ENCODE results near the gene CHRM1. TPM values are rescaled to one million over a fixed set of nuclear protein-coding genes. Genes with fewer than 3 reads are reported as not detected.

The CHRM1 gene
- polyA plus RNA-seq, 3 donors, result not detected

- H3K4me3 Mint-ChIP-seq, result no peak overlapping the region
- intact Hi-C loops (cut with micrococcal nuclease), result no loop called here
- 100% methylated on average over 3 of the region's 7 CpGs for WGBS (ENCODE audit: insufficient coverage)
Observed at GRCh38 chr11:62874851-62875250, 46.3 kb downstream of the CHRM1 start.

DNA sequence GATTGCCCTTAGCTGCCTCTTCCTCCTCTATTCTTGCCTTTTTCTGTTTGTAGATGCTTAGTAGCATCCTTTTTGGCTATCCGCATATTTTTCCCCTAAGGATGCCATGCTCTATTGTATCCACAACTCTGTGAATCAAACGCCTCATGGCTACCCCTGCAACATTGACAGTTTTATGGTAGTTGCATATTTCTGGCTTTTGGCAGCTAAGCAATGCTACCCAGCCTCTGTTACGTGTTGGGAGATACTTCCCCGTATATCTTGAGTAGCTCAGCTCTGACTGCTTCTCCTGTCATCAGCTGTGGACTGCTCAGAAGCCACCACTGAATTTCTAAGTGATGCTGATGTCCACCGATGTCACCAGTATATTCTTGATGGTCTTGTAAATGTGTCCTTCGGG is 55.5 kb downstream of the CHRM1 start:
- H3K4me3 Mint-ChIP-seq, result no peak overlapping the region
- no peaks in the 10 kb centered on the region for H3K9me3 ChIP-seq (replicated peaks in 1 of 2; ENCODE audit: control insufficient read depth in 1 of 2, insufficient read depth in 1 of 2, low read length in 2 of 2)
- WGBS (ENCODE audit: insufficient coverage), result no CpG with 5 or more reads among the region's 6 CpGs
- no peaks in the 10 kb centered on the region for H3K4me1 ChIP-seq (ENCODE audit: control insufficient read depth in 1 of 2, insufficient read depth in 2 of 2, low read length in 2 of 2)
- no peaks in the 10 kb centered on the region for H3K27me3 Mint-ChIP-seq (ENCODE audit: low read depth in 3 of 3)
- H3K36me3 ChIP-seq (replicated peaks in 1 of 2; ENCODE audit: control insufficient read depth in 1 of 2, insufficient read depth in 2 of 2, low read length in 2 of 2), result no peaks in the 10 kb centered on the region
- DNase-seq, result no peak
- H3K79me2 ChIP-seq (ENCODE audit: insufficient read depth, low read length), result peaks cover 11% of the 10 kb centered on the region
- TF ChIP-seq, protein P1, sequence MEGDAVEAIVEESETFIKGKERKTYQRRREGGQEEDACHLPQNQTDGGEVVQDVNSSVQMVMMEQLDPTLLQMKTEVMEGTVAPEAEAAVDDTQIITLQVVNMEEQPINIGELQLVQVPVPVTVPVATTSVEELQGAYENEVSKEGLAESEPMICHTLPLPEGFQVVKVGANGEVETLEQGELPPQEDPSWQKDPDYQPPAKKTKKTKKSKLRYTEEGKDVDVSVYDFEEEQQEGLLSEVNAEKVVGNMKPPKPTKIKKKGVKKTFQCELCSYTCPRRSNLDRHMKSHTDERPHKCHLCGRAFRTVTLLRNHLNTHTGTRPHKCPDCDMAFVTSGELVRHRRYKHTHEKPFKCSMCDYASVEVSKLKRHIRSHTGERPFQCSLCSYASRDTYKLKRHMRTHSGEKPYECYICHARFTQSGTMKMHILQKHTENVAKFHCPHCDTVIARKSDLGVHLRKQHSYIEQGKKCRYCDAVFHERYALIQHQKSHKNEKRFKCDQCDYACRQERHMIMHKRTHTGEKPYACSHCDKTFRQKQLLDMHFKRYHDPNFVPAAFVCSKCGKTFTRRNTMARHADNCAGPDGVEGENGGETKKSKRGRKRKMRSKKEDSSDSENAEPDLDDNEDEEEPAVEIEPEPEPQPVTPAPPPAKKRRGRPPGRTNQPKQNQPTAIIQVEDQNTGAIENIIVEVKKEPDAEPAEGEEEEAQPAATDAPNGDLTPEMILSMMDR (IDR thresholded peaks at IDR 0.05), result no peak
- no peak overlapping the region for H2AFZ ChIP-seq (ENCODE audit: insufficient read depth, low read depth, low read length, poor library complexity, severe bottlenecking)
- H3K9me3 Mint-ChIP-seq, result no peaks in the 10 kb centered on the region
- H4K20me1 ChIP-seq (ENCODE audit: insufficient read depth, low read length), result no peaks in the 10 kb centered on the region
- no peak overlapping the region for H3K27ac Mint-ChIP-seq
- no peak overlapping the region for H3K9ac ChIP-seq (ENCODE audit: insufficient read depth, low read length, poor library complexity, severe bottlenecking)
- no peak overlapping the region for H3K27ac ChIP-seq (ENCODE audit: low read depth in 1 of 2, low read length in 2 of 2)
- H3K4me1 Mint-ChIP-seq, result peaks cover 6% of the 10 kb centered on the region
- no peak overlapping the region for H3K4me3 ChIP-seq (replicated peaks in 1 of 3; ENCODE audit: low read depth in 2 of 3, low read length in 3 of 3)
- peaks cover 2% of the 10 kb centered on the region in 2 donors for H3K36me3 Mint-ChIP-seq
- no peak overlapping the region for H3K4me2 ChIP-seq (replicated peaks; ENCODE audit: extremely low read depth, low read length, poor library complexity, severe bottlenecking)
- intact Hi-C loops (cut with micrococcal nuclease), result loop anchor here in 1 of 2 donors (10.0 kb wide), 1 partner anchor 271 kb away; the partner anchor contains the start of gene TUT1
- no peaks in the 10 kb centered on the region for H3K27me3 ChIP-seq (ENCODE audit: control insufficient read depth in 2 of 2, insufficient read depth in 2 of 2, low read length in 2 of 2)

More at GRCh38 chr11:62874851-62875250, 46.3 kb downstream of the CHRM1 start:
- TF ChIP-seq, protein P1 (IDR thresholded peaks at IDR 0.05), result no peak
- Histone ChIP-seq H3K9ac (ENCODE audit: insufficient read depth, low read length, poor library complexity, severe bottlenecking) (no peak overlapping the region), H2AFZ (ENCODE audit: insufficient read depth, low read depth, low read length, poor library complexity, severe bottlenecking) (no peak overlapping the region), H3K4me2 (replicated peaks; ENCODE audit: extremely low read depth, low read length, poor library complexity, severe bottlenecking) (no peak overlapping the region), H4K20me1 (ENCODE audit: insufficient read depth, low read length) (no peaks in the 10 kb centered on the region), H3K9me3 (replicated peaks in 1 of 2; ENCODE audit: control insufficient read depth in 1 of 2, insufficient read depth in 1 of 2, low read length in 2 of 2) (no peaks in the 10 kb centered on the region), H3K4me3 (replicated peaks in 1 of 3; ENCODE audit: low read depth in 2 of 3, low read length in 3 of 3) (no peak overlapping the region), H3K36me3 (replicated peaks in 1 of 2; ENCODE audit: control insufficient read depth in 1 of 2, insufficient read depth in 2 of 2, low read length in 2 of 2) (no peaks in the 10 kb centered on the region), H3K79me2 (ENCODE audit: insufficient read depth, low read length) (peaks cover 7% of the 10 kb centered on the region), H3K27ac (ENCODE audit: low read depth in 1 of 2, low read length in 2 of 2) (no peak overlapping the region), H3K27me3 (ENCODE audit: control insufficient read depth in 2 of 2, insufficient read depth in 2 of 2, low read length in 2 of 2) (no peaks in the 10 kb centered on the region), H3K4me1 (ENCODE audit: control insufficient read depth in 1 of 2, insufficient read depth in 2 of 2, low read length in 2 of 2) (peaks cover 4 to 6% of the 10 kb centered on the region in 2 donors)
- H3K4me1 Mint-ChIP-seq, result peaks cover 6% of the 10 kb centered on the region
- H3K9me3 Mint-ChIP-seq, result no peaks in the 10 kb centered on the region
- no peaks in the 10 kb centered on the region for H3K36me3 Mint-ChIP-seq
- H3K27ac Mint-ChIP-seq, result peak overlapping the region in 1 of 7 donors; percentile 3
- H3K27me3 Mint-ChIP-seq (ENCODE audit: low read depth in 3 of 3), result peaks cover 0 to 2% (median 0%) of the 10 kb centered on the region in 3 donors
- DNase-seq, result no peak

Measured in CD14-positive monocyte (primary cell).